Nephron progenitor cell (in vitro differentiated cells): ENCODE data around the gene PPIF.

ENCODE experiments used
- DNase-seq: peaks from one replicate; pipeline ENCODE4 v3.0.0; 2021
- H3K27ac Mint-ChIP-seq: 2 replicates; pipeline ENCODE4 v1.8.0; 2021; ENCODE audit warnings: mild to moderate bottlenecking, moderate library complexity, mixed read lengths
- H3K27me3 Mint-ChIP-seq: 2 replicates; pipeline ENCODE4 v1.8.0; 2021; ENCODE audit warnings: mild to moderate bottlenecking, low read depth, mixed read lengths; ENCODE audit not compliant: poor library complexity
- H3K36me3 Mint-ChIP-seq: 2 replicates; pipeline ENCODE4 v1.8.0; 2021; ENCODE audit warnings: low read depth, mixed read lengths
- H3K4me1 Mint-ChIP-seq: 2 replicates; pipeline ENCODE4 v1.8.0; 2021; ENCODE audit warnings: mixed read lengths
- H3K4me3 Mint-ChIP-seq: 2 replicates; pipeline ENCODE4 v1.8.0; 2021; ENCODE audit warnings: mild to moderate bottlenecking, moderate library complexity, mixed read lengths
- H3K9me3 Mint-ChIP-seq: 2 replicates; pipeline ENCODE4 v1.8.0; 2021; ENCODE audit warnings: mild to moderate bottlenecking, moderate library complexity, mixed read lengths
- TF ChIP-seq, protein P1 (sequence below): fragments of 200-600 bp; sonication (generic); IDR thresholded peaks from 2 replicates; pipeline ENCODE4 v1.5.0; 2021; ENCODE audit warnings: antibody characterized with exemption

PPIF gene

DNA sequence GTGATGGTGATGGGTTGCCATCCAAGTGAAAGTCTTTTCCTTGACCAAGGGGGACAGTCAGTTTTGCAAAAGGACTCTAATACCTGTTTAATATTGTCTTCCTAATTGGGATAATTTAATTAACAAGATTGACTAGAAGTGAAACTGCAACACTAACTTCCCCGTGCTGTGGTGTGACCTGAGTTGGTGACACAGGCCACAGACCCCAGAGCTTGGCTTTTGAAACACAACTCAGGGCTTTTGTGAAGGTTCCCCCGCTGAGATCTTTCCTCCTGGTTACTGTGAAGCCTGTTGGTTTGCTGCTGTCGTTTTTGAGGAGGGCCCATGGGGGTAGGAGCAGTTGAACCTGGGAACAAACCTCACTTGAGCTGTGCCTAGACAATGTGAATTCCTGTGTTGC is 6.9 kb downstream of the PPIF start:
- H3K4me3 Mint-ChIP-seq: no peak overlapping the region
- no peaks in the 10 kb centered on the region for H3K27me3 Mint-ChIP-seq
- no peaks in the 10 kb centered on the region for H3K9me3 Mint-ChIP-seq
- H3K4me1 Mint-ChIP-seq: peaks cover 12% of the 10 kb centered on the region
- TF ChIP-seq, protein P1, sequence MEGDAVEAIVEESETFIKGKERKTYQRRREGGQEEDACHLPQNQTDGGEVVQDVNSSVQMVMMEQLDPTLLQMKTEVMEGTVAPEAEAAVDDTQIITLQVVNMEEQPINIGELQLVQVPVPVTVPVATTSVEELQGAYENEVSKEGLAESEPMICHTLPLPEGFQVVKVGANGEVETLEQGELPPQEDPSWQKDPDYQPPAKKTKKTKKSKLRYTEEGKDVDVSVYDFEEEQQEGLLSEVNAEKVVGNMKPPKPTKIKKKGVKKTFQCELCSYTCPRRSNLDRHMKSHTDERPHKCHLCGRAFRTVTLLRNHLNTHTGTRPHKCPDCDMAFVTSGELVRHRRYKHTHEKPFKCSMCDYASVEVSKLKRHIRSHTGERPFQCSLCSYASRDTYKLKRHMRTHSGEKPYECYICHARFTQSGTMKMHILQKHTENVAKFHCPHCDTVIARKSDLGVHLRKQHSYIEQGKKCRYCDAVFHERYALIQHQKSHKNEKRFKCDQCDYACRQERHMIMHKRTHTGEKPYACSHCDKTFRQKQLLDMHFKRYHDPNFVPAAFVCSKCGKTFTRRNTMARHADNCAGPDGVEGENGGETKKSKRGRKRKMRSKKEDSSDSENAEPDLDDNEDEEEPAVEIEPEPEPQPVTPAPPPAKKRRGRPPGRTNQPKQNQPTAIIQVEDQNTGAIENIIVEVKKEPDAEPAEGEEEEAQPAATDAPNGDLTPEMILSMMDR: no peak
- H3K36me3 Mint-ChIP-seq: peaks cover 72% of the 10 kb centered on the region
- H3K27ac Mint-ChIP-seq: no peak overlapping the region
- no peak for DNase-seq

DNA sequence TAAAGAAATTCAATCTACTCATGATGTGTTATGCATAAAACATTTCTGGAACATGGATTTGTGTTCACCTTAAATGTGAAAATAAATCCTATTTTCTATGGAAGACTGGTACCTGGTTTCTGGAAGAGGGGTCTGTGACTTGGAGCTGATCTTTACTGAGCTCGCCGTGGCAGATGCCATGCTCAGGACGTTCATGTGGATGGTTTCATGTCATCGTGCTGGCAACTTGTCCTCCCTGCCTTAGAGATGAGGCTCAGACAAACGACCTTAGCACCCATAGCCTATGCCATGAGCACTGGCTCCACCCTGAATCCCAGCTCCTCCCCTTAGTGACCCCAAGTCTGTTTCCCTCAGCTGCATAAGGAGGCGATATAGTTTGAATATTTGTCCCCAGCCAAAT is 7.3 kb downstream of the PPIF start:
- H3K36me3 Mint-ChIP-seq: peaks cover 70% of the 10 kb centered on the region
- TF ChIP-seq, protein P1: no peak
- no peak overlapping the region for H3K4me3 Mint-ChIP-seq
- DNase-seq: no peak
- peaks cover 7% of the 10 kb centered on the region for H3K4me1 Mint-ChIP-seq
- no peak overlapping the region for H3K27ac Mint-ChIP-seq
- H3K9me3 Mint-ChIP-seq: no peaks in the 10 kb centered on the region
- H3K27me3 Mint-ChIP-seq: no peaks in the 10 kb centered on the region

DNA sequence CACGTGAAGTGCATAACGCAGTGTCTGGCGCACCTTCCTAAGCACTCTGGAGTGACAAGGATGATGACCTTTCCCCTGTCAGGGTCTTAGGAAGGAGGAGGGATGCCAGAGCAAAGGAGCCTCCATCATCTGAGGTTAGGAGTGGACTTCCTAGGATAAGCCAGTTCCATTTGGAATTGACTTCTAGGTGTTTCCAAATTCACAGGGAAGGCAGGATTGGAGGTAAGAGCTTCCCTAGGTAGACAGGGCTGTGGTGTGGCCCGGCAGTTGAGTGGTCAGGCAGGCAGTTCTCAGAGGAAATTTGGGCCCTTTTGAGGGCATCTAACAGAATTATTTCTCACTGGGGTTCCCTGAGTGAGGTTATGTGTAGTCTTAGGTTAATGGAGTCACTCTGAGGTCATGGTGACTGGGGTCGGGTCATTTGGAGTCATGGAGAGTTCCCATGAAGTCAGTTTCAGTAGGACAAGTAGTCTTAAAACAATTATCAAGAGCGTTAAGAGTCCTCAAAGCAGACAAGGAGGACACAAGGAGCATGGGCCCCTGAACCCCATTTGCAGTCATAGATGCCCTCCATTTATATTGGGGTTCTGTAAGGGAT is 8.2 kb downstream of the PPIF start:
- H3K36me3 Mint-ChIP-seq: peaks cover 62% of the 10 kb centered on the region

DNA sequence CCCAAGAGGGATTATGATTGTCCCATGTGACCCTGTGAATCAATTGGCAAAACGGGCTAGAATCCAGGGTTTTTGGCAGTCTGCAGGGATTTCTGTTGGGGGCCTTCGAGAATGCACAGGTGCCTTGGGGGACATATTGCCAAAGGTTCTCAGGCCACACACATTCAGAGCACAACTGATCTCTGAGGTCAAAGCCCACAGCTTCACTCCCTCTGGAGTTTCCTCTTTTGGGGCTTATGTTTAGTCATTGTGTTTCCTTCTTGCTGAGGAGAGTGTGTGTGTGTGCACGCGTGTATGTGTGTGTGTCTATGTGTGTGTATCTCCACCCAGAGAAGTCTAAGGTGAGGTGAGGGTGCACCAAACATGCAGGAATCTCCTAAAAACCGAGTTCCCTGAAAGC is 8.8 kb downstream of the PPIF start:
- DNase-seq: no peak
- Mint-ChIP-seq H3K9me3 (no peaks in the 10 kb centered on the region), H3K27ac (no peak overlapping the region), H3K27me3 (peaks cover 3% of the 10 kb centered on the region), H3K4me3 (no peak overlapping the region), H3K4me1 (no peaks in the 10 kb centered on the region), H3K36me3 (peaks cover 62% of the 10 kb centered on the region)
- TF ChIP-seq, protein P1: no peak

More for the DNA sequence above, 8.2 kb downstream of the PPIF start:
- Mint-ChIP-seq H3K4me3 (no peak overlapping the region), H3K9me3 (no peaks in the 10 kb centered on the region), H3K4me1 (no peaks in the 10 kb centered on the region), H3K27ac (no peak overlapping the region), H3K27me3 (peaks cover 2% of the 10 kb centered on the region)
- DNase-seq: no peak
- TF ChIP-seq, protein P1: no peak

DNA sequence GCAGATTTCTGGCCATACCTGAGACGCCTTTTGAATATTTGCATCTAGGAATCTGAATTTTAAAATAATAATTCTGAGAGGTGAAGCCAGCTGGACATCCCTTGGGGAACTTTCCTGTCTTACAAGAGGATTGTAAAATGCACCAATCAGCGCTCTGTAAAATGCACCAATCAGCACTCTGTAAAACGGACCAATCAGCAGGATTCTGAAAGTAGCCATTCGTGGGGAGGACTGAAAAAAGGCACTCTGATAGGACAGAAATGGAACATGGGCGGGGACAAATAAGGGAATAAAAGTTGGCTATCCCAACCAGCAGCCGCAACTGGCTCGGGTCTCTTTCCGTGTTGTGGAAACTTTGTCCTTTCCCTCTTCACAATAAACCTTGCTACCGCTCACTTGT is 9.9 kb downstream of the PPIF start:
- no peak overlapping the region for H3K27ac Mint-ChIP-seq
- H3K9me3 Mint-ChIP-seq: no peaks in the 10 kb centered on the region
- peaks cover 56% of the 10 kb centered on the region for H3K36me3 Mint-ChIP-seq
- DNase-seq: no peak
- TF ChIP-seq, protein P1: no peak
- H3K27me3 Mint-ChIP-seq: peaks cover 3% of the 10 kb centered on the region
- H3K4me3 Mint-ChIP-seq: no peak overlapping the region
- no peaks in the 10 kb centered on the region for H3K4me1 Mint-ChIP-seq

DNA sequence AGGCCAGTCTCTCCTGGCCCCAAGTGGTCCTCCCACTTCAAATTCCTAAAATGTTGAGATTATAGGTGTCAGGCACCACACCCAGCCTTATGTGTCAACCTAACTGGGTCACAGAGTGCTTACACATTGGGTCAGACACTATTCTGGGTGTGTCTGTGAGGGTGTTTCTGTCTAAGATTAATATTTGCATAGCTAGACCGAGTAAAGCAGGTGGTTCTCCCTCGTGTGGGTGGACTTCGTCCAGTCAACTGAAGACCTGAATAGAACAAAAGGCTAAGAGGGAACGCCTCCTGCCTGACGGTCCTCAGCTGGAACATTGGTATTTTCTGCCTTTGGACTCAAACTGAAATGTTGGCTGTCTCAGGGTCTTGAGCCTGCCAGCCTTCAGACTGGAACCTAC is 11.5 kb downstream of the PPIF start:
- no peak for DNase-seq
- Mint-ChIP-seq H3K4me1 (no peaks in the 10 kb centered on the region), H3K36me3 (peaks cover 39% of the 10 kb centered on the region), H3K27me3 (peaks cover 10% of the 10 kb centered on the region), H3K9me3 (peaks cover 7% of the 10 kb centered on the region), H3K27ac (no peak overlapping the region), H3K4me3 (no peak overlapping the region)
- TF ChIP-seq, protein P1: no peak
